GM10266 (cell line): Measurements from ENCODE around the gene TLCD3B.
"Not testable (repeated sequence)": the region's sequence is repeated elsewhere in the genome, so short reads cannot be mapped to it uniquely, and the experiment has no call there.

Experiments used
- DNase-seq: peaks from one replicate; pipeline ENCODE4 v3.0.0; 2012; ENCODE audit errors: extremely low spot score
- CTCF ChIP-seq: IDR thresholded peaks from 2 replicates; pipeline ENCODE4 v1.5.1; 2012; ENCODE audit warnings: mild to moderate bottlenecking, low read depth; ENCODE audit not compliant: control insufficient read depth, insufficient read depth; ENCODE audit errors: missing control alignments

TLCD3B gene

GRCh38 chr16:30046178-30046577 is 15.1 kb upstream of the TLCD3B start:
- no peak for DNase-seq
- no peak for TF ChIP-seq CTCF

- no peak for DNase-seq
- no peak for TF ChIP-seq CTCF
Measured at GRCh38 chr16:30041841-30042240, 10.8 kb upstream of the TLCD3B start.

- not testable (repeated sequence) for DNase-seq
Measured at GRCh38 chr16:30040690-30041089, 9.6 kb upstream of the TLCD3B start.

- no peak for DNase-seq
- TF ChIP-seq CTCF, result no peak
Measured at GRCh38 chr16:30040221-30040620, 9.2 kb upstream of the TLCD3B start.

GRCh38 chr16:30033270-30033669 is 2.2 kb upstream of the TLCD3B start:
- DNase-seq, result no peak
- no peak for TF ChIP-seq CTCF

- peak; percentile 92 for TF ChIP-seq CTCF
- peak; percentile 84 for DNase-seq
Measured at GRCh38 chr16:30032083-30032819, 1.2 kb upstream of the TLCD3B start.

GRCh38 chr16:30031477-30031918 is 427 bp upstream of the TLCD3B start:
- no peak for TF ChIP-seq CTCF
- DNase-seq, result no peak
